ENCODE results near the gene FOXO4. TPM values are rescaled to one million over a fixed set of nuclear protein-coding genes. Genes with fewer than 3 reads are reported as not detected.

FOXO4 gene
- total RNA-seq, 1 experiment from 2014 or later: 17.7 TPM

DNA sequence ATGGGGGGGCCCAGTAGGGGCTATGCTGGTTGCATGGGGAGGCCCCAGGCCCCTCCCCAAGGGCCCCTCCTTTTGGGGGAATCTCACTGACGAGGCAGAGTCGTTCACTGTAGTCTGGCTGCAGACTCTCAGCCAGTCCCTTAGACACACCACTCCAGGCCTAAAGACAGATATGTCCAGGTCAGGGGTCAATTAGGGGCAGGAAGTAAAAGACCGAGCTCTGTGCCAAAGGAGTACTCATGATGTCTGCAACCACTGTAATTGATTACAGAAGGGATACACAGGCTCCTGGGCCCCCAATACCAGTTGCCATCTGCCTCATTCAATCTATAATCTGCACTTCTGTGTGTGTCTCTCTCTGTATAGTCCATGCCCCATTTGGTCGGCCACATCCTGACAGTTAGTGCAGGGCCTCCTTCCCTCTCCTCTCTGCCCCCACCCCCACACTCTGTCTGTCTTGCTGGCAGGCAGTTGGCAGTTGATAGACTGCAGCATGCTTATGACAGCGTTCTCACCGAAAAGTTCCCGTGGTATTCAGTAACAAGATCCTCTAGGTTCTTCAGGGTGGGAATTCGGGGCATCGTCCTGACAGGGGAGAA lies 12.2 kb downstream of the FOXO4 start:
- Histone ChIP-seq H3K79me2 (ENCODE audit: insufficient read depth, low read length) (no peaks in the 10 kb centered on the region), H3K4me1 (ENCODE audit: insufficient read depth, low read length) (peaks cover 3% of the 10 kb centered on the region; the same call in 1 of the 2 replicates), H3K23ac (ENCODE audit: insufficient read length, low read depth, low read length) (no peak overlapping the region), H3K4me2 (ENCODE audit: insufficient read depth, insufficient read length, low read length) (no peak overlapping the region), H3K23me2 (ENCODE audit: insufficient read length, low read depth, low read length, poor library complexity, severe bottlenecking) (no peaks in the 10 kb centered on the region), H3K4ac (ENCODE audit: low read depth, low read length) (no peak overlapping the region), H2AK5ac (ENCODE audit: insufficient read length, low read length) (no peak overlapping the region), H2AFZ (ENCODE audit: low read length) (no peak overlapping the region), H3K18ac (ENCODE audit: insufficient read length, low read depth, low read length) (no peak overlapping the region), H4K5ac (ENCODE audit: insufficient read length, low read depth, low read length) (no peak overlapping the region), H2BK20ac (ENCODE audit: low read depth, low read length, poor library complexity, severe bottlenecking) (no peak overlapping the region), H4K8ac (replicated peaks; ENCODE audit: insufficient read length, low read depth, low read length) (no peak overlapping the region), H3K27ac (ENCODE audit: insufficient read length, low read depth, low read length) (no peak overlapping the region), H3K9ac (ENCODE audit: extremely low read depth, insufficient read length, low read length) (no peak overlapping the region), H4K91ac (ENCODE audit: insufficient read length, low read depth, low read length) (no peak overlapping the region), H2BK12ac (ENCODE audit: insufficient read length, low read depth, low read length) (no peak overlapping the region), H3T11ph (ENCODE audit: low read length) (no peak overlapping the region), H4K20me1 (ENCODE audit: control insufficient read depth, insufficient read depth, insufficient read length) (no peaks in the 10 kb centered on the region), H2BK120ac (ENCODE audit: low read depth, low read length, poor library complexity, severe bottlenecking) (no peak overlapping the region), H3K56ac (ENCODE audit: insufficient read length, low read depth, low read length) (no peak overlapping the region), H3K14ac (ENCODE audit: insufficient read depth, low read length) (no peak overlapping the region), H2BK15ac (ENCODE audit: low read depth, low read length) (no peak overlapping the region), H3K27me3 (ENCODE audit: insufficient read depth, low read length) (no peaks in the 10 kb centered on the region), H2BK5ac (ENCODE audit: insufficient read length, low read length) (no peak overlapping the region), H3K9me3 (ENCODE audit: control insufficient read depth, low read depth, low read length) (peaks cover 26% of the 10 kb centered on the region), H3K79me1 (ENCODE audit: insufficient read depth, low read depth, low read length, poor library complexity, severe bottlenecking) (no peaks in the 10 kb centered on the region)
- peaks cover 64% of the 10 kb centered on the region for H3K27me3 Mint-ChIP-seq (ENCODE audit: low read depth)
- TF ChIP-seq CTCF (conservative IDR thresholded peaks at IDR 0.05): no peak
- peaks cover 78 to 84% of the 10 kb centered on the region in 2 experiments for H3K9me3 Mint-ChIP-seq
- H3K4me3 Mint-ChIP-seq: no peak overlapping the region
- WGBS (ENCODE audit: extremely low coverage, insufficient read length, low lambda C conversion rate): no CpG with 5 or more reads among the region's 9 CpGs
- H3K27ac Mint-ChIP-seq: no peak overlapping the region
- H3K36me3 Mint-ChIP-seq (ENCODE audit: insufficient read depth in 1 of 3, low read depth in 3 of 3): peaks cover 2 to 8% (median 5%) of the 10 kb centered on the region in 3 experiments; a peak in 3 of 7 replicates
- H3K4me1 Mint-ChIP-seq: peaks cover 15 to 33% of the 10 kb centered on the region in 2 experiments
- DNase-seq: no peak
